Naive thymus-derived CD8-positive, alpha-beta T cell (primary cell): ENCODE measurements around the gene HTRA2. TPM values are rescaled to one million over a fixed set of nuclear protein-coding genes. Genes with fewer than 3 reads are reported as not detected.

Experiments used
- ATAC-seq, 2 donors: fragments of 150-1000 bp; cut with Tn5 transposase in 1 of 2; sonication (Bioruptor Pico), chemical (Tn5 transposase) in 1 of 2; 1 replicate in 1 of 2; 2 replicates in 1 of 2; pipeline ENCODE4 v1.10.0; 2021; ENCODE audit warnings: mild to moderate bottlenecking in 2 of 2, moderate library complexity in 2 of 2
- POLR2A ChIA-PET: fragments of 350-600 bp; sonication (Branson Sonifier 250); formaldehyde crosslinking; loops from one replicate; lab custom pipeline; 2021; ENCODE audit warnings: antibody characterized with exemption; lab: Charles Lee
- DNase-seq, 10 donors: peaks; one replicate each; pipeline versions ENCODE4 v3.0.0 to v3.0.0-alpha.2; 2020 to 2022
- H3K27ac Mint-ChIP-seq, 10 donors: one replicate each; pipeline ENCODE4 v1.8.0; 2020 to 2022; ENCODE audit warnings: mild to moderate bottlenecking in 10 of 10, mixed read lengths in 10 of 10, moderate library complexity in 4 of 10, inconsistent platforms in 1 of 10
- H3K27me3 Mint-ChIP-seq, 5 donors: one replicate each; pipeline ENCODE4 v1.8.0; 2021 to 2022; ENCODE audit warnings: mixed read lengths in 5 of 5
- H3K36me3 Mint-ChIP-seq, 3 donors: one replicate each; pipeline ENCODE4 v1.8.0; 2020 to 2022; ENCODE audit warnings: mixed read lengths in 3 of 3, mild to moderate bottlenecking in 2 of 3, inconsistent platforms in 1 of 3
- H3K4me1 Mint-ChIP-seq, 4 donors: one replicate each; pipeline ENCODE4 v1.8.0; 2021 to 2022; ENCODE audit warnings: mixed read lengths in 4 of 4
- H3K4me3 Mint-ChIP-seq, 10 donors: one replicate each; pipeline ENCODE4 v1.8.0; 2020 to 2022; ENCODE audit warnings: mild to moderate bottlenecking in 10 of 10, mixed read lengths in 10 of 10, moderate library complexity in 6 of 10, inconsistent platforms in 1 of 10
- H3K9me3 Mint-ChIP-seq, 9 donors: one replicate each; pipeline ENCODE4 v1.8.0; 2020 to 2022; ENCODE audit warnings: mixed read lengths in 9 of 9, mild to moderate bottlenecking in 3 of 9, inconsistent platforms in 1 of 9, moderate library complexity in 1 of 9
- polyA plus RNA-seq, 3 donors: library from polyadenylated mRNA; unstranded; fragments of 300-500 nt; fragmentation: Illumina TruSeq; gene quantifications; one replicate each; pipeline ENCODE4 v1.2.3, GENCODE V29; 2021
- total RNA-seq, 8 experiments: library from RNA in 2 of 8; stranded (reverse) in 2 of 8; gene quantifications; one replicate each; pipeline ENCODE4 v1.2.3 and lab custom pipeline; 2021 to 2026

Gene HTRA2
- total and polyA plus RNA-seq, 5 experiments from 2014 or later, result 21.3 to 44.5 (median 24.5) TPM

- peaks cover 15 to 32% (median 28%) of the 10 kb centered on the region in 3 donors for H3K36me3 Mint-ChIP-seq
- ATAC-seq (no peak), DNase-seq (no peak)
- peak overlapping the region in 2 of 10 donors; percentile 31 to 43 for H3K27ac Mint-ChIP-seq
- peaks cover 0 to 8% (median 0%) of the 10 kb centered on the region in 9 donors for H3K9me3 Mint-ChIP-seq
- peak overlapping the region; percentile 60 to 81 (median 72) for H3K4me3 Mint-ChIP-seq
- POLR2A ChIA-PET, result interaction anchor here (2.0 kb wide), 2 partner anchors 10 to 19 kb away, joined by 5 read pairs; partner anchors contain the start of genes CCDC142 and TTC31
- peaks cover 20 to 94% (median 52%) of the 10 kb centered on the region in 5 donors for H3K27me3 Mint-ChIP-seq
- H3K4me1 Mint-ChIP-seq, result peaks cover 23 to 76% (median 72%) of the 10 kb centered on the region in 4 donors
Measured at GRCh38 chr2:74502147-74502719, 27.5 kb upstream of the HTRA2 start.

DNA sequence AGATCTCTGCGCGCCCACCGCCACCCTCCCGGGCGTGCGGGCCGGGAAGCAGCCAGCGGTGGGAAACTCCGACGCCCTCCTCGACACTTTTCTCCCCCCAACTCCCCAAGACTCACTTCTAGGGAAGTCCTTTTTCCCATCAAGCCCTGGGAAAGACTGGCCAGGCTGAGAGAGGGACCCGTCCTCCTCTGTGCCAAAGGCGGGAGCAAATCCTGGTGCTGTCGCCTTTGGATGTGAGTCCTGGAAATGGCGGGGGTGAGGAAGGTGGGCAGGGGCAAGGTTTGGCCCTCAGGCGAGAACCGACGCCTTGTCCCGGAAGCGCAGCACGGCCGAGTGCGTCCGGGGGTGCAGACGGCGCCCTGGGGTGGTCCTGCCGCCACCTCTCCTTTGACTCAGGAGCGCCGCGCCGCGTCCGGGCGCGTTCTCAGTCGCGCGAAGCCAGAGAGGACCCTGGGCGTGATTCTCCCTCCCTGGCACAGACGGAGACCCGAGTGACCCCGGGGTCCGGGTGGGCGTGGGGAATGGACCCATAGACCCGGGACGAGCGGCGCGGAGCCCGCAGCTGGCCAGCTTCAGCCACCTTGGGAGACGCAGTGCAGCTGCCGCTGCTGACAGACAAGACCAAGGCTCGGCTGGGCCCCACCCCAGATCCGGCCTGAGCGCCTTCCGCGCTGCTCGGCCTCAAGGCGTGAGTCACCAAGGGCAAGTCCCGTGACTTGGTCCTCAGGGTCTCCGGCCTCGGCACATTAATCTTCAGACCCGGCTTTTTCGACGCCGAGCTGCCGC, 26.8 kb upstream of the HTRA2 start:
- Mint-ChIP-seq H3K27ac (no peak overlapping the region), H3K9me3 (peaks cover 0 to 9% (median 0%) of the 10 kb centered on the region in 9 donors), H3K36me3 (peaks cover 15 to 36% (median 31%) of the 10 kb centered on the region in 3 donors), H3K4me1 (peaks cover 24 to 79% (median 73%) of the 10 kb centered on the region in 4 donors), H3K27me3 (peaks cover 20 to 92% (median 51%) of the 10 kb centered on the region in 5 donors), H3K4me3 (peak overlapping the region; percentile 60 to 81 (median 72))
- POLR2A ChIA-PET, result interaction anchor here (0.6 to 2.5 kb wide), 7 partner anchors 10 to 52 kb away, joined by 3 to 9 read pairs (median 4); partner anchors contain the start of genes AUP1, CCDC142, HTRA2 and MRPL53
- ATAC-seq (no peak), DNase-seq (peak in 5 of 10 donors; percentile 18 to 43 (median 31))

DNA sequence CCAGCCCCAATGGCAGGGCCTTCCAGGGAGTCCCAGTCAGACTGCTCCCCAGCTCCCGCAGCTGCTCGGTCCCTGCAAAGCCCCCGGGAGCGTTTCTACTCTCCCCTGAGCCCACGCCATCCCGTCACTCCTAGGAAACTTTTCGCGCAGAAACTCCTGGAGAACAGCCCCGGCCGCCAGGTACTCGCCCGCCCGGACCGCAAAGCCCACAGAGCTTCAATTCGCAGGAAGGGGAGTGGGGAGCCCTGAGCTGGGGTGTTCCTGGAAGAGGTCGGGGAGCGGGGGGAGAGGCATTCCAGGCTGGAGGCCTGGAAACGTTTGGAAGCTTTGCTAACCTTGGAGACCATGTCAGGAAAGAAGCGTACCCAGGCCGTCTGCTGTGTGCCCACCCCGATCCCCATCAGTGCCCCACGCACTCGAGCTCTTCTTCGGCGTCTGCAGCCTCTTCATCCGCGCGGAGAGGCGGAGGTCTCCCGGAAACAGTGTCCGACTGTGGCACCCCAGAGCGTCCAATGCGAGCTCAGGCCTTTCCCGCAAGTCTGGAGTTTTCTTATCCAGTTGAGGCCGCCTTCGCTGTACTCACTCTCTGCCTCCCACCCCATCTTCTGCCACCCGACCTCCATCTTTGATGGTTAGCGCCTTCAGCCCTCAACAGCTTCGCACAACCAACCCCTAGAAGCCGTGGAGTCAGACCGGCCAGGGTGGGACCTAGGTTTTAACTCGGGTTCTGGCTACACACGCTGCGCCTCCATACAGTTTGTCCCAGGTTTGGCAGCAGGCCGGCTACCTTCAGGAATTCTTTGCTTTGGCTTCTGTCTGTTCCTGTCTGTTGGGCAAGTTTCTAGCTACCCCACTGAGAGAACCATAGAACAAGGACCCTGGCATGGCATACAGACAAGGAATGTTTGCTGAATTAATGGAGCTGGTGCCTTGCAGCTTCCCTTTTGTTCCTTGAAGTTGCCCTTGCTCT, 25.9 kb upstream of the HTRA2 start:
- POLR2A ChIA-PET, result interaction anchor here (0.6 to 2.5 kb wide), 11 partner anchors 8 to 85 kb away, joined by 3 to 9 read pairs (median 3); partner anchors contain the start of genes AUP1, CCDC142, HTRA2 and MRPL53
- DNase-seq (no peak), ATAC-seq (no peak)
- peaks cover 15 to 36% (median 31%) of the 10 kb centered on the region in 3 donors for H3K36me3 Mint-ChIP-seq
- H3K9me3 Mint-ChIP-seq, result peaks cover 0 to 9% (median 0%) of the 10 kb centered on the region in 9 donors
- H3K4me3 Mint-ChIP-seq, result peak overlapping the region; percentile 57 to 80 (median 68)
- H3K27ac Mint-ChIP-seq, result no peak overlapping the region
- H3K4me1 Mint-ChIP-seq, result peaks cover 26 to 79% (median 73%) of the 10 kb centered on the region in 4 donors
- H3K27me3 Mint-ChIP-seq, result peaks cover 20 to 84% (median 45%) of the 10 kb centered on the region in 5 donors

DNA sequence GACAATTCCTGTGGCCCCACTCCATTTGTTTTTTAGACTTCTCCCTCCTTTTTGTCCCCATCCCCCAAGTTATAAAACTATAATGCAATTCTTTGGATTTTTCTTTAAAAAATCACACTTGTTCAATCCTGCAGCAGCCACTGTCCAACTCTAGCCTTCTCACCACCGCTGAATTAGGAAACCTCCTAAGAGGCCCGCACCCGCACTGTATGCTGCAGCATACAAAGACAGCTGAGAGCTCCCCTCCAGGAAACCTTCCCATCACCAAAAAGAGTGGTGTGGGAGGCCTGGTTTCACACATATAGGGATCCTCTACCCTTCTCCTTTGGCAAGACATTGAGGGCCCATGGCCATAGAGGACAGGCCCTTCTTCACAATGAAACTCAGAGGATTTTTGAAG, 25.1 kb upstream of the HTRA2 start:
- Mint-ChIP-seq H3K27ac (peak overlapping the region in 1 of 10 donors; percentile 71), H3K4me1 (peaks cover 22 to 74% (median 67%) of the 10 kb centered on the region in 4 donors)

DNA sequence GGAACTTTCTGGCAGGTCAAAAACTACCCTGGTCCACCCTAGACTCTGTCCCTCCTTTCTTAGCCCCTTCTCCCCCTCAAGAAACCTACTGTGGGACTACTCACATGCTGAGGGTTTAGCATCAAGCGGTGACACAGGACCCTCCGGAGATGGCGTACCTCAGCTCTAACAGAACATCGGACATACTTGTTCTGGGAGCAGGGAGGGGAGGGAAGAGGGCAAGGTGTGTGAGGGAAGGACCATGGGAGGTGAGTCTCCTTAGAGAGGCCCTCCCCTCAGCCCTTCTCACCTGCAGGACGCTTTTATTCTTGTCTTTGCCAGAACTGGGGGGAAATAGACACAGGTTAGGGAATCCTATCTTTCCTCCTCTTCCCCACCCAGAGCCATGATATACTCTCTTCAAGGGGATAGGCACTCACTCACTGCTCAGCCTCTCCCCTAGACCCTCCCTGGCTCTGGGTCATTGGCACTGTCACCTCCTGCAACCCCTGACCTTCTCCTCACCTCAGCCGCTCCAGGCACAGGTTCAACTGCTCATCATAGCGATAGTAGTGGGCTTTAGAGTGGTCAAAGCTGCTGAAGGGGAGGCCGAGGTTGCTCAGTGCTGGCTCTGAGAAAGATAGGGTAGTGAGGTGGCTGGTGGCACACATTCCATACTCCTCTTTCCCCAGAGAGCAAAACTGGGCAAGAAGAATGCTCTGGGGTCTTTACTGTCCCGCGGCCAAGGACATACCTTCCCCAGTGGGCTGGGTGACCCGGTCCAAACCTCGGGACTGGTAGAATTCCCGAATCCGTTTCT, 24.1 kb upstream of the HTRA2 start:
- peaks cover 15 to 36% (median 31%) of the 10 kb centered on the region in 3 donors for H3K36me3 Mint-ChIP-seq
- peak overlapping the region in 9 of 10 donors; percentile 4 to 60 (median 33) for H3K4me3 Mint-ChIP-seq
- H3K27me3 Mint-ChIP-seq, result peaks cover 14 to 68% (median 43%) of the 10 kb centered on the region in 5 donors
- ATAC-seq, result no peak
- POLR2A ChIA-PET, result interaction anchor here (1.0 to 2.5 kb wide), 7 partner anchors 10 to 83 kb away, joined by 3 to 17 read pairs (median 5); partner anchors contain the start of genes AUP1, CCDC142, DOK1 and HTRA2
- peak overlapping the region in 1 of 10 donors; percentile 44 for H3K27ac Mint-ChIP-seq
- peaks cover 22 to 65% (median 61%) of the 10 kb centered on the region in 4 donors for H3K4me1 Mint-ChIP-seq
- DNase-seq, result no peak
- peaks cover 0 to 9% (median 0%) of the 10 kb centered on the region in 9 donors for H3K9me3 Mint-ChIP-seq

More for the DNA sequence above, 25.1 kb upstream of the HTRA2 start:
- peaks cover 15 to 36% (median 31%) of the 10 kb centered on the region in 3 donors for H3K36me3 Mint-ChIP-seq
- peaks cover 15 to 77% (median 42%) of the 10 kb centered on the region in 5 donors for H3K27me3 Mint-ChIP-seq
- POLR2A ChIA-PET, result interaction anchor here (0.7 to 2.5 kb wide), 9 partner anchors 9 to 84 kb away, joined by 3 to 9 read pairs (median 4); partner anchors contain the start of genes AUP1, DOK1, HTRA2 and MRPL53
- peak overlapping the region in 9 of 10 donors; percentile 21 to 75 (median 57) for H3K4me3 Mint-ChIP-seq
- no peak for ATAC-seq
- no peak for DNase-seq
- peaks cover 0 to 9% (median 0%) of the 10 kb centered on the region in 9 donors for H3K9me3 Mint-ChIP-seq

DNA sequence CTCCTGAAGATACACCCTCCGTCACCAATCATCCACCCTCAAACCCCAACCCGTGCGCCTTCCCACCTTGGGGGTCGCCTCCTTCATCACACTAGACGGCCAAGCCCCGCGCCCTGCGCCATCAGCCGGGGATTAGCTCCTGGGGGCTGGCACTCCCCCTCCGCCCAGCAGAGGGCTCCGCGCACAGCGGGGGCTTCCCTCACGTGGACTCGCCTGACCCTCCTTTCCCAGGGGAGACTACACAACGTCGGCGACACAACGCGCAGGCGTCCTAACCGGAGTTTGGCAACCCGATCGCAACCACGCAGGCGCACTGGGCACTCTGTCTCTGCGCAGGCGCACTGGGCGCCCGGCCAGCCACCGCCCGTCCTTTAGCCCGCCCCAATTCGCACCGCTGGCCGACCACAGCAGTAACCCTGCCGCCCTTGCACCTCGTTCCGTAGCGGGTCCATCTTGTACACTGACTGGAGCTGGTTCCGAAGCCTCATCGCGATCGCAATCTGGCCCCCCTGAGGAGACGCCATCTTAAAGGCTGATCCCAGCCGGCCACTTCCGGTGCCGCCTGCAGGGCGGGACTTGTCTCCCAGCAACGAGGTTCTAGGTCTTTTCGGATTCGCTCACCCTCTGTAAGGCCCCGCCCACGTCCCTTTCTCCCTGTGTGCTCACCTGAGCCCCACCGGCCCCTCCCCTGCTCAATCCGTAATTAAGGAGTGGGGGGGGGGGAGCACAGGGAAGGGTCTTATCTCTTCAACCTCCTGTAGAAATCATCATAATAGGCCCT, 22.4 kb upstream of the HTRA2 start, which contains the start of gene PCGF1:
TSS of gene PCGF1 (minus strand) at position 551 of the 781 bp plus-strand sequence. CDS start at position 524, 27 bp downstream.
- peaks cover 15 to 36% (median 31%) of the 10 kb centered on the region in 3 donors for H3K36me3 Mint-ChIP-seq
- H3K9me3 Mint-ChIP-seq, result peaks cover 0 to 9% (median 0%) of the 10 kb centered on the region in 9 donors
- H3K27ac Mint-ChIP-seq, result peak within 1 kb of the TSS; percentile 98 to 100 (median 100)
- peaks cover 16 to 58% (median 54%) of the 10 kb centered on the region in 4 donors for H3K4me1 Mint-ChIP-seq
- POLR2A ChIA-PET, result interaction anchor here (0.6 to 2.9 kb wide), 13 partner anchors 9 to 1330 kb away, joined by 3 to 17 read pairs (median 3); partner anchors contain the start of genes AUP1, CCDC142, HTRA2 and MOGS
- peak within 1 kb of the TSS; percentile 95 to 100 (median 99) for H3K4me3 Mint-ChIP-seq
- peak; percentile 88 to 95 for ATAC-seq
- peak; percentile 92 to 100 (median 98) for DNase-seq
- peaks cover 14 to 64% (median 39%) of the 10 kb centered on the region in 5 donors for H3K27me3 Mint-ChIP-seq

- Mint-ChIP-seq H3K4me1 (peaks cover 17 to 55% (median 50%) of the 10 kb centered on the region in 4 donors), H3K27ac (peak overlapping the region; percentile 98 to 100 (median 100)), H3K4me3 (peak overlapping the region; percentile 95 to 100 (median 99)), H3K27me3 (peaks cover 17 to 64% (median 41%) of the 10 kb centered on the region in 5 donors), H3K9me3 (peaks cover 0 to 9% (median 0%) of the 10 kb centered on the region in 9 donors), H3K36me3 (peaks cover 15 to 36% (median 31%) of the 10 kb centered on the region in 3 donors)
- DNase-seq (no peak), ATAC-seq (peak; percentile 3 to 11)
- POLR2A ChIA-PET, result interaction anchor here (1.1 to 2.9 kb wide), 7 partner anchors 9 to 50 kb away, joined by 3 to 17 read pairs (median 5); partner anchors contain the start of genes CCDC142, MOGS, TTC31 and WBP1
Measured at GRCh38 chr2:74507926-74508520, 21.7 kb upstream of the HTRA2 start.

DNA sequence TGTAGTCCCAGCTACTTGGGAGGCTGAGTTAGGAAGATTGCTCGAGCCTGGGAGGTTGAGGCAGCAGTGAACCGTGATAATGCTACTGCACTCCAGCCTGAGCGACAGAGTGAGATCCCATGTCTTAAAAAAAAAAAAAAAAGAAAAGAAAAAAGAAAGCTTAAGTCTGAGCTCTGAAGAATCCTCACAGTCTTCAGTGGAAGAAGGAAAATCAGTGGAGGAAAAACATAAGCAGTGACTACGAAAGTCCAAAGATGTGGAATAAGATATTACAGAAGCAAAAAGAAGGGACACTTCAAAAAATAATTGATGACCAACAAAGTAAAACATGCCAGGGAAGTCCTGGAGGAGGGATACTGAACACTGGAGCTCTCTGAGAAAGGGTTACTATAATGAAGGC, 19.5 kb upstream of the HTRA2 start:
- peaks cover 0 to 1% (median 0%) of the 10 kb centered on the region in 9 donors for H3K9me3 Mint-ChIP-seq
- no peak for ATAC-seq
- H3K4me1 Mint-ChIP-seq, result peaks cover 18 to 42% (median 38%) of the 10 kb centered on the region in 4 donors
- POLR2A ChIA-PET, result interaction anchor here (0.9 to 2.7 kb wide), 4 partner anchors 8 to 52 kb away, joined by 3 to 18 read pairs (median 6); partner anchors contain the start of genes AUP1, CCDC142, HTRA2 and TTC31
- H3K4me3 Mint-ChIP-seq, result no peak overlapping the region
- H3K27ac Mint-ChIP-seq, result peak overlapping the region in 1 of 10 donors; percentile 10
- peaks cover 8 to 52% (median 33%) of the 10 kb centered on the region in 5 donors for H3K27me3 Mint-ChIP-seq
- peaks cover 5 to 23% (median 16%) of the 10 kb centered on the region in 3 donors for H3K36me3 Mint-ChIP-seq
- no peak for DNase-seq
